GM23338 (cell line): Measurements from ENCODE around the gene TXNDC2. TPM values are rescaled to one million over a fixed set of nuclear protein-coding genes. Genes with fewer than 3 reads are reported as not detected.

Experiments
- ATAC-seq: fragments of 200-7000 bp; cut with Tn5 transposase; 3 replicates; pipeline ENCODE4 v1.9.1; 2020
- DNase-seq: peaks from one replicate; pipeline ENCODE4 v3.0.0-alpha.2; 2015; ENCODE audit warnings: low spot score
- H2AFZ ChIP-seq: fragments of 200-600 bp; sonication (generic); 2 replicates; pipeline ENCODE4 v1.8.0; 2016; ENCODE audit warnings: antibody characterized with exemption, mild to moderate bottlenecking, moderate library complexity
- H3F3A ChIP-seq: fragments of 200-600 bp; sonication (generic); replicated peaks from 2 replicates; pipeline ENCODE4 v1.8.0; 2017; ENCODE audit warnings: antibody characterized with exemption, mixed run types, low read depth
- H3K27ac ChIP-seq: fragments of 200-600 bp; sonication (generic); 2 replicates; pipeline ENCODE4 v1.6.1; 2016; ENCODE audit warnings: low read depth
- H3K27me3 ChIP-seq: fragments of 200-600 bp; sonication (generic); 2 replicates; pipeline ENCODE4 v1.8.0; 2016; ENCODE audit warnings: mild to moderate bottlenecking, mixed run types, moderate library complexity; ENCODE audit not compliant: insufficient read depth
- H3K36me3 ChIP-seq: fragments of 200-600 bp; sonication (generic); 2 replicates; pipeline ENCODE4 v1.8.0; 2016; ENCODE audit warnings: mild to moderate bottlenecking; ENCODE audit not compliant: insufficient read depth
- H3K4me1 ChIP-seq: fragments of 200-600 bp; sonication (generic); 2 replicates; pipeline ENCODE4 v1.8.0; 2016; ENCODE audit warnings: mild to moderate bottlenecking, moderate library complexity; ENCODE audit not compliant: insufficient read depth
- H3K4me2 ChIP-seq: fragments of 200-600 bp; sonication (generic); 2 replicates; pipeline ENCODE4 v1.7.1; 2017; ENCODE audit warnings: mixed run types
- H3K4me3 ChIP-seq: fragments of 200-600 bp; sonication (generic); 2 replicates; pipeline ENCODE4 v1.6.1; 2016; ENCODE audit warnings: mixed run types
- H3K79me2 ChIP-seq: fragments of 200-600 bp; sonication (generic); replicated peaks from 2 replicates; pipeline ENCODE4 v1.8.0; 2017; ENCODE audit warnings: mild to moderate bottlenecking; ENCODE audit not compliant: insufficient read depth
- H3K9me2 ChIP-seq: fragments of 200-600 bp; sonication (generic); 2 replicates; pipeline ENCODE4 v1.8.0; 2017; ENCODE audit not compliant: insufficient read depth
- H4K20me1 ChIP-seq: fragments of 200-600 bp; sonication (generic); replicated peaks from 2 replicates; pipeline ENCODE4 v1.8.0; 2017; ENCODE audit warnings: mild to moderate bottlenecking; ENCODE audit not compliant: insufficient read depth
- H3K27ac Mint-ChIP-seq: 2 replicates; pipeline ENCODE4 v1.8.0; 2020; ENCODE audit warnings: inconsistent platforms, mild to moderate bottlenecking, moderate library complexity, mixed read lengths
- H3K27me3 Mint-ChIP-seq: 3 replicates; pipeline ENCODE4 v1.8.0; 2022; ENCODE audit warnings: low read depth, mild to moderate bottlenecking, moderate library complexity, mixed read lengths, inconsistent platforms; ENCODE audit not compliant: insufficient read depth, poor library complexity
- H3K36me3 Mint-ChIP-seq: 3 replicates; pipeline ENCODE4 v1.8.0; 2021; ENCODE audit warnings: low read depth, mild to moderate bottlenecking, inconsistent platforms, moderate library complexity, mixed read lengths
- H3K4me1 Mint-ChIP-seq: 3 replicates; pipeline ENCODE4 v1.8.0; 2020; ENCODE audit warnings: mild to moderate bottlenecking, inconsistent platforms, mixed read lengths
- H3K4me3 Mint-ChIP-seq: 3 replicates; pipeline ENCODE4 v1.8.0; 2021; ENCODE audit warnings: moderate library complexity, mild to moderate bottlenecking, inconsistent platforms, mixed read lengths
- H3K9me3 Mint-ChIP-seq: 3 replicates; pipeline ENCODE4 v1.8.0; 2020; ENCODE audit warnings: moderate library complexity, mild to moderate bottlenecking, inconsistent platforms, mixed read lengths
- CREB1 ChIP-seq: fragments of 250-450 bp; sonication (Bioruptor Pico); IDR thresholded peaks from 2 replicates; pipeline ENCODE4 v1.5.0; 2020; ENCODE audit warnings: low read depth, mild to moderate bottlenecking, moderate library complexity
- CTCF ChIP-seq, 2 experiments: fragments of 200-600 bp in 1 of 2; sonication (generic) in 1 of 2; conservative IDR thresholded peaks; 2 replicates each; pipeline versions ENCODE4 v1.5.1 to v1.6.1; 2016 to 2017; ENCODE audit warnings: antibody characterized with exemption in 2 of 2, low read depth in 2 of 2, mild to moderate bottlenecking in 2 of 2, moderate library complexity in 1 of 2
- ETS1 ChIP-seq: IDR thresholded peaks from 2 replicates; pipeline ENCODE4 v1.6.1; 2016; ENCODE audit warnings: antibody characterized with exemption
- EZH2 ChIP-seq: fragments of 200-600 bp; sonication (generic); IDR thresholded peaks from one replicate; pipeline ENCODE4 v1.8.0; 2017; ENCODE audit warnings: antibody characterized with exemption, mild to moderate bottlenecking, low read depth; ENCODE audit not compliant: unreplicated experiment
- EZH2phosphoT487 ChIP-seq: fragments of 200-600 bp; sonication (generic); IDR thresholded peaks from one replicate; pipeline ENCODE4 v1.8.1; 2018; ENCODE audit warnings: antibody characterized with exemption; ENCODE audit not compliant: unreplicated experiment
- JUNB ChIP-seq: IDR thresholded peaks from one replicate; pipeline ENCODE4 v1.6.1; 2016; ENCODE audit warnings: antibody characterized with exemption; ENCODE audit not compliant: unreplicated experiment
- NANOG ChIP-seq: IDR thresholded peaks from 2 replicates; pipeline ENCODE4 v1.6.1; 2016; ENCODE audit warnings: antibody characterized with exemption, borderline replicate concordance
- POLR2AphosphoS5 ChIP-seq: IDR thresholded peaks from 2 replicates; pipeline ENCODE4 v1.6.1; 2016; ENCODE audit warnings: antibody characterized with exemption, low read depth
- REST ChIP-seq: IDR thresholded peaks from one replicate; pipeline ENCODE4 v1.6.1; 2018; ENCODE audit warnings: antibody characterized with exemption; ENCODE audit not compliant: unreplicated experiment
- STAT1 ChIP-seq: IDR thresholded peaks from one replicate; pipeline ENCODE4 v1.6.1; 2016; ENCODE audit warnings: antibody characterized with exemption; ENCODE audit not compliant: unreplicated experiment
- ZNF114 ChIP-seq: fragments of 250-450 bp; sonication (Bioruptor Pico); IDR thresholded peaks from 2 replicates; pipeline ENCODE4 v1.5.0; 2020; ENCODE audit warnings: mild to moderate bottlenecking, moderate library complexity
- ZNF462 ChIP-seq: fragments of 250-450 bp; sonication (Bioruptor Pico); IDR thresholded peaks from 2 replicates; pipeline ENCODE4 v1.5.0; 2020; ENCODE audit warnings: mild to moderate bottlenecking, moderate library complexity
- polyA plus RNA-seq: library from polyadenylated mRNA; unstranded; fragments of >200 nt; fragmentation: Nextera tagmentation; extraction: Ambion mirVana; gene quantifications from 2 replicates; pipeline ENCODE4 v1.2.1, GENCODE V29; 2016
- total RNA-seq: library from RNA; depleted of rRNA; stranded (reverse); fragments of >200 nt; shearing (Covaris generic); gene quantifications from 2 replicates; pipeline ENCODE4 v1.2.3, GENCODE V29; 2014

The TXNDC2 gene
- total and polyA plus RNA-seq, 2 experiments from 2014 or later, result 0.16 TPM; not detected in 1

GRCh38 chr18:9931678-9932077, 45.9 kb downstream of the TXNDC2 start (continued):
- TF ChIP-seq ZNF462 (CRISPR knock-in tag) (no peak), ZNF114 (CRISPR knock-in tag) (no peak), EZH2 (no peak), STAT1 (no peak), CTCF (conservative IDR thresholded peaks at IDR 0.05; ENCODE audit: low read depth in 2 of 2) (no peak), NANOG (no peak)

GRCh38 chr18:9933865-9934264, 48.1 kb downstream of the TXNDC2 start:
- Histone ChIP-seq H4K20me1 (no peaks in the 10 kb centered on the region; the same call in 1 of the 2 replicates), H3K4me3 (no peak overlapping the region), H2AFZ (no peak overlapping the region), H3K36me3 (peaks cover 7% of the 10 kb centered on the region; the same call in 1 of the 2 replicates), H3K4me1 (peaks cover 10% of the 10 kb centered on the region), H3K27me3 (no peaks in the 10 kb centered on the region), H3K27ac (no peak overlapping the region), H3K9me2 (no peaks in the 10 kb centered on the region), H3K4me2 (no peak overlapping the region), H3F3A (no peaks in the 10 kb centered on the region), H3K79me2 (peaks cover 88% of the 10 kb centered on the region)
- Mint-ChIP-seq H3K27me3 (no peaks in the 10 kb centered on the region), H3K4me1 (peaks cover 15% of the 10 kb centered on the region), H3K4me3 (no peak overlapping the region), H3K27ac (peak overlapping the region; percentile 84), H3K9me3 (no peaks in the 10 kb centered on the region), H3K36me3 (peaks cover 42% of the 10 kb centered on the region; the same call in 2 of the 3 replicates)
- ATAC-seq (no peak), DNase-seq (no peak)
- TF ChIP-seq STAT1 (no peak), POLR2AphosphoS5 (no peak), CREB1 (CRISPR knock-in tag) (no peak), JUNB (no peak), EZH2phosphoT487 (no peak), REST (no peak), ETS1 (no peak)
